GM12872 (cell line): ENCODE results near the gene NDUFS7.

Experiments used
- CTCF ChIP-seq: IDR thresholded peaks from 3 replicates; pipeline ENCODE4 v1.5.1; 2011; ENCODE audit warnings: low read depth, mild to moderate bottlenecking, low read length, moderate library complexity; ENCODE audit not compliant: insufficient read depth

NDUFS7 gene

GRCh38 chr19:1420590-1420989 is 36.9 kb downstream of the NDUFS7 start:
- no peak for TF ChIP-seq CTCF

- no peak for TF ChIP-seq CTCF
Observed at GRCh38 chr19:1421218-1421957, 37.7 kb downstream of the NDUFS7 start.

- no peak for TF ChIP-seq CTCF
Observed at GRCh38 chr19:1421958-1422305, 38.2 kb downstream of the NDUFS7 start.

- no peak for TF ChIP-seq CTCF
Observed at GRCh38 chr19:1422360-1422759, 38.7 kb downstream of the NDUFS7 start.

GRCh38 chr19:1422943-1423342 is 39.2 kb downstream of the NDUFS7 start:
- no peak for TF ChIP-seq CTCF

- TF ChIP-seq CTCF = no peak
Observed at GRCh38 chr19:1423436-1424191, 39.9 kb downstream of the NDUFS7 start.

- TF ChIP-seq CTCF = no peak
Observed at GRCh38 chr19:1424192-1424955, 40.7 kb downstream of the NDUFS7 start.
